ENCODE measurements around the gene BAZ2A. TPM values are rescaled to one million over a fixed set of nuclear protein-coding genes. Genes with fewer than 3 reads are reported as not detected.
A peak's percentile ranks its signal among the peaks of the same experiment; 100 is the strongest.

The BAZ2A gene
- total and polyA plus RNA-seq, 12 donors: 8.8 to 58.7 (median 42.6) TPM

DNA sequence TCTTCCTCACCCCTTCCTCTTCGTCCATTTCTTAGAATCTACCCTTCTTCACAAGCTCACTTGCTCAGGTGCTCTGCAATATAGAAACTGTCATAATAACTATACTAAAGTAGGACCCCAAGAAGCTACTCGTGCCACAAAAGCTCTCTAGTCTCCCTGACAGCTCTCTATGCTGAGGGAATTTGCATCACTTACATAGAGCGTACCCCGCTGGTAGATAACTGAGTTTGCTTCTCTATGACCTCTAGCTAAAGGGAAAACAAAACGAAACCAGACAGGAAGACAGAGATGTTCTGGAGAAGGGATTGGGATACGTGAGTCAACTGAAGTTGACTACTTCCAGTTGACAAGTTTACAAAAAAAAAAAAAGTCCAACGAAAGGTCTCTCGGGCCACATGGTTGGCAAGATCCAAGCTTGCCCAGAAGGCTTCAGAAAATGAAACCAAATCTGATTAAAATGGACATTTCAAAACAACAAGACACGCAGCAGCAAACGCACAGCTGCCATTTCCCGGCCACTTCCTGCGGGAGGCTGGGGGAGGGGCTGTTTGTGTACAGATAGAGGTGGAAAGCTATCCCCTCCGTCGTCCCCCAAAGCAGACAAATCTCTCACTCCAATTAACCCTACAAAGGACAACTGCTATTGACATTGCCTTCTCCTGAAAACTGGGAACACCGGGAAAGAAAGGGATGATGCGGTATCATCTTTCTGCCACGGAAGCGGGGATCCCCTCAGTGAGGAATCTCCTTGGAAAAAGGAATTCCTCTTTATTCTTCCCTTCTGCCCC, 1.3 kb downstream of the BAZ2A start:
- DNase-seq (peak; percentile 65 to 70), ATAC-seq (peak in 7 of 8 donors; percentile 14 to 54 (median 42))
- Histone ChIP-seq H3K36me3 (peaks cover 0 to 32% (median 0%) of the 10 kb centered on the region in 9 donors), H3K4me3 (peak overlapping the region; percentile 65 to 100 (median 99)), H3K27me3 (no peaks in the 10 kb centered on the region), H3K27ac (peak overlapping the region; percentile 81 to 100 (median 96)), H3K4me1 (peaks cover 29 to 82% (median 79%) of the 10 kb centered on the region in 9 donors), H3K9me3 (no peaks in the 10 kb centered on the region)
- TF ChIP-seq, protein P1, sequence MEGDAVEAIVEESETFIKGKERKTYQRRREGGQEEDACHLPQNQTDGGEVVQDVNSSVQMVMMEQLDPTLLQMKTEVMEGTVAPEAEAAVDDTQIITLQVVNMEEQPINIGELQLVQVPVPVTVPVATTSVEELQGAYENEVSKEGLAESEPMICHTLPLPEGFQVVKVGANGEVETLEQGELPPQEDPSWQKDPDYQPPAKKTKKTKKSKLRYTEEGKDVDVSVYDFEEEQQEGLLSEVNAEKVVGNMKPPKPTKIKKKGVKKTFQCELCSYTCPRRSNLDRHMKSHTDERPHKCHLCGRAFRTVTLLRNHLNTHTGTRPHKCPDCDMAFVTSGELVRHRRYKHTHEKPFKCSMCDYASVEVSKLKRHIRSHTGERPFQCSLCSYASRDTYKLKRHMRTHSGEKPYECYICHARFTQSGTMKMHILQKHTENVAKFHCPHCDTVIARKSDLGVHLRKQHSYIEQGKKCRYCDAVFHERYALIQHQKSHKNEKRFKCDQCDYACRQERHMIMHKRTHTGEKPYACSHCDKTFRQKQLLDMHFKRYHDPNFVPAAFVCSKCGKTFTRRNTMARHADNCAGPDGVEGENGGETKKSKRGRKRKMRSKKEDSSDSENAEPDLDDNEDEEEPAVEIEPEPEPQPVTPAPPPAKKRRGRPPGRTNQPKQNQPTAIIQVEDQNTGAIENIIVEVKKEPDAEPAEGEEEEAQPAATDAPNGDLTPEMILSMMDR (IDR thresholded peaks at IDR 0.05): no peak
- WGBS, 2 donors: 0% methylated on average over 18 of the region's 18 CpGs
- intact Hi-C loops (cut with DNase I): loop anchor here in 1 of 10 donors (5.0 kb wide), 1 partner anchor 107 kb away; the partner anchor contains the start of gene RBMS2

DNA sequence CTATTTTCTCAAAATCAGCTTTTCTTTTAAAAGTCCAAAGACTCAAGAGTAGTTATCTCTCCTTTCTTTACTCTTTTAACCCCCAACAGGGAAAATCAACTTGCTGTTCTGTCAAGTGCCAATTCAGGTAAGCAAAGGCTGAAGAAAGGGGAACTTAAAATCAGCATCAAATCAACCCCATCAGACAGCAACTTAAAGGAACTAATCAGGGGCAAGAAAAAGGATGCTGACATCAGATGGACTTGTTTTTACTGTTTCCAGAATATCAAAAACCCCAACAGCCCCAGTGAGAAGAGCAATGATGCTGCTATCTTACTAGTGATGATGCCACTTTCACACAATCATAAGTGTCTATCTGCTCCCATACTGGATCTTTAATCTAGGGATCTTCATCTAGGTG, 3.4 kb downstream of the BAZ2A start:
- peak overlapping the region in 1 of 10 donors; percentile 96 for H3K27ac ChIP-seq
- ATAC-seq (no peak), DNase-seq (no peak)
- no peaks in the 10 kb centered on the region for H3K27me3 ChIP-seq
- H3K9me3 ChIP-seq: no peaks in the 10 kb centered on the region
- TF ChIP-seq, protein P1 (IDR thresholded peaks at IDR 0.05): no peak
- peaks cover 0 to 53% (median 5%) of the 10 kb centered on the region in 9 donors for H3K36me3 ChIP-seq
- no peak overlapping the region for H3K4me3 ChIP-seq
- H3K4me1 ChIP-seq: peaks cover 22 to 80% (median 75%) of the 10 kb centered on the region in 9 donors
- intact Hi-C loops (cut with DNase I): loop anchor here in 1 of 10 donors (5.0 kb wide), 1 partner anchor 104 kb away; the partner anchor contains the start of gene RBMS2

DNA sequence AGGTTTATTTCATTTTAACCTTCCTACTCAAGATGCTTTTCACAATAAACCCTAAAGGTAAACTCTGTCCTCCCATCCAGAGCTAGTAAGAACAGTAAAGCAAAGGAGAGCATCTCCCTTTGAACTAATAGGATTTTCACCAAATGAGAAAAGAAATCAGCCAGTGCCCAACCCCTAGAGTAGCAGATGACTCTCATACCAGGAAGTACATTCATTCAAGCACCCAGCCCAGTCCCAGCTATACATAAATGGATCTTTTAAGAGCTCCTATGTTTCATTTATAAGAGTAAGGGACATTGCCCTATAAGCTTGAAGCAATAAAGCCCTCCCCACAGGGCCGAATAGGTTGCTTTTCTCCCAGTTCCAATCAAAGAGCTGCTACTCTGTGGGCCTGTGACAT, 7.6 kb downstream of the BAZ2A start:
- Histone ChIP-seq H3K9me3 (no peaks in the 10 kb centered on the region), H3K27me3 (no peaks in the 10 kb centered on the region), H3K27ac (no peak overlapping the region), H3K4me3 (no peak overlapping the region), H3K4me1 (peaks cover 12 to 94% (median 72%) of the 10 kb centered on the region in 9 donors), H3K36me3 (peaks cover 0 to 89% (median 13%) of the 10 kb centered on the region in 9 donors)
- TF ChIP-seq, protein P1 (IDR thresholded peaks at IDR 0.05): no peak
- intact Hi-C loops (cut with DNase I): no loop called here
- no peak for DNase-seq
- no peak for ATAC-seq
- 88 to 91% methylated on average over 1 of the region's 1 CpG for WGBS, 2 donors

DNA sequence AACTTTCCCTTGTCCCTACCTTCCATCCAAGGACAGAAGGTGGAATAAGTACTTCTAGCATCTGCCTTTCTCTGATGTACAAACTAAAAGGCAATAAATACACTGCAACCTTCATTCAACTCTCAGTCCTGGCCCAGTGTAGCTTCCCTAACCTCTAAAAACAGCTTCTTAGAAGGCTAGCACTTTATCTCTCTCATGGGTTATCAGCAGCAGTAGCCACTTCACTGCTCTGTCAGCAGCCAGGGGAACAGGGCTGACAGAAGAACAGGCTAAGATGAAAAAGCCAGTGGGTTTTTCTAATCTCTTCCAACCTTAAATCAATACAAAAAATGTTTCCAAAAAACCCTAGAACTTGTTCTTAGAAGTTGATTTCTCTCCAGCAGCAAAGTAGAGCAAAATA, 13.2 kb downstream of the BAZ2A start:
- Histone ChIP-seq H3K27ac (peak overlapping the region in 8 of 10 donors; percentile 20 to 69 (median 54)), H3K36me3 (peaks cover 3 to 98% (median 59%) of the 10 kb centered on the region in 9 donors), H3K9me3 (no peaks in the 10 kb centered on the region), H3K27me3 (no peaks in the 10 kb centered on the region), H3K4me3 (no peak overlapping the region), H3K4me1 (peaks cover 7 to 69% (median 51%) of the 10 kb centered on the region in 9 donors)
- ATAC-seq (peak in 7 of 8 donors; percentile 49 to 87 (median 81)), DNase-seq (no peak)
- TF ChIP-seq, protein P1 (IDR thresholded peaks at IDR 0.05): no peak
- intact Hi-C loops (cut with DNase I): no loop called here
